Left renal cortex interstitium (tissue), 4 donors: ENCODE measurements around the gene AKTIP. TPM values are rescaled to one million over a fixed set of nuclear protein-coding genes. Genes with fewer than 3 reads are reported as not detected.
A peak's percentile ranks its signal among the peaks of the same experiment; 100 is the strongest.
"Not testable (repeated sequence)": the region's sequence is repeated elsewhere in the genome, so short reads cannot be mapped to it uniquely, and the experiment has no call there.

Source experiments
- DNase-seq, 4 donors: peaks; one replicate each; pipeline ENCODE4 v3.0.0-alpha.2; 2013; ENCODE audit warnings: low read depth in 4 of 4, low spot score in 2 of 4, missing footprints in 1 of 4
- polyA plus RNA-seq, 4 donors: library from polyadenylated mRNA; unstranded; fragments of 120-200 nt; gene quantifications; one replicate each; pipeline ENCODE4 v1.2.1, GENCODE V29; 2013; ENCODE audit not compliant: insufficient read length in 4 of 4

The AKTIP gene
- 10 to 100 TPM; 35.7 to 48.3 (median 46.0) TPM for polyA plus RNA-seq

DNA sequence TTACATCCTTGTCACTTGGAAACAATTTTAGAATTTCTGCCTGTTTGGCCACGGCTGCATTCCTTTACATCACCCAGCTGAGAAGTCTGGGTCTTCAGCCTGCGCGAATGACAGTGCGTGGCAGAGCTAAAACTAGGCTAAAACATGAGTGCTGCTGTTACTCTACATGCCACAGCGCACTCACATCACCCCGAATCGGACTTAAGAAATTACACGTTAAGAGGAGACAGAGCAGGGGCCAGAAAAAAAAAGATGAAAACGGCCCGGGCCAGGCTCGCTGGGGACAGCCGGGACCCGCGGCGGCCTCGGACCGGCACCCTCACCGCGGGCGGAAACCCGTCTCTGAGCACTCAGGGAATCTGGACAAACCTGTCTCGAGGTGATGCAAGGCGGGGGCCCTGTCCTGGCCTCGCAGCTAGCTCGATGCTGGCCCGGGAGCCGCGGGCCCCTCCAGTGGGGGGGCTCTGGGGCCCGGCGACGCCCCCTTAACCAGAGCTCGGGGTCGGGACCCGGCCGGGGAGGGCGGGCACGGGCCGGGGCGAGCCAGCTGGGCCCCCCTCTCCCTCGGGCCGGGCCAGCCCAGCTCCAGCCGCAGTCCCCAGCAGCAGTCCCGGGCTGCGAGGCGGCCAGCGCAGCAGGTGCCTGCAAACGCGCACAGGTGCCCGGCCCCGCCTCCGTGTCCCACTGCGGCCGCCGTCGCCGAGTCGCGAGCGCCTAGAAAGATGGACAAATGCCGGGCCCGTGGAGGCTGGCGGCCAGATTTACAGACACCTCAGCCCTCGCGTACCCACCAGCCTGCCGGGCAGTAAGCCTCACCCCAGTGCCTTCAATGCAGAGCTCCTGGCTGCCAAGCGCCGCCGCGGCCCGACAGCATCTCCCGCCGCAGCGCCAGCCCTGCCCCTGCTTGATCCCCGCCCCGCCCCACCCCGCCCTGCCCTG is at the start of gene AKTIP:
TSS of gene AKTIP (minus strand) at position 879 of the 939 bp plus-strand sequence. CDS start 2,950 bp downstream, outside the sequence.
- DNase-seq, result peak; percentile 7 to 53 (median 47)

DNA sequence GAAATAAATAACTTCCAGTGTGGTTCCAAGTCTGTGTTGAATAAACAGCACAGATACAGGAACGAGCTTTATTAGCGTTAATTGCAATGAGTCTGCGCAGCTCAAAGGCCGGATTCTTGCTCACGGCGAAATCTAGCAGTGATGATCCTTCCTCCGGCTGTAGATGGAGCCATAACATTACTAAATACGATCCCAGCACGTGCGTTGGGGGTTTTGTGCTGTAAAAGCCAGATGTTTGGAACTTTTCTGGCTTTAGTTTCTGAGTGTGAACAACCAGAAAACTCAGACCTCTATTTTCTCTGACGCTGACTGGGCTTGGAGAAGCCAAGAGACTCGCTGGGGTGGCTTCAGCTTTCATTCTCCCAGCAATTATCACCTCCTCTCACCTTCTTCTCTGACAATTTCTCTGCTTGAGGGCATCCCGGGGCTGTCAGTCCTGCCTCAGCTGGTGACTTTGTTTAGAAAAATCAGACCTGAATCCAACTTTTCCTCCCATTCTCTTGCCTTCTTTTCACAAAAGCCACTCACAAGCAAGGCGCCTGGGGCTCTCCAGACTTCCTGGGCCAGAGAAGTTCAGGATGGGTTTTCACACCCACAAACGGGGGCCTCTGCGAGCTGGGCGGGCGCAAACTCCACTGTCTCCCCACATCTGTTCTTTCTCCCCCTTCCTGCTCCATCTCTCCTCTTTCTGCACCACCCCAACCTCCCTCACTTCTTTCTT is 47.1 kb upstream of the AKTIP start:
- peak; percentile 58 to 82 (median 72) for DNase-seq

DNA sequence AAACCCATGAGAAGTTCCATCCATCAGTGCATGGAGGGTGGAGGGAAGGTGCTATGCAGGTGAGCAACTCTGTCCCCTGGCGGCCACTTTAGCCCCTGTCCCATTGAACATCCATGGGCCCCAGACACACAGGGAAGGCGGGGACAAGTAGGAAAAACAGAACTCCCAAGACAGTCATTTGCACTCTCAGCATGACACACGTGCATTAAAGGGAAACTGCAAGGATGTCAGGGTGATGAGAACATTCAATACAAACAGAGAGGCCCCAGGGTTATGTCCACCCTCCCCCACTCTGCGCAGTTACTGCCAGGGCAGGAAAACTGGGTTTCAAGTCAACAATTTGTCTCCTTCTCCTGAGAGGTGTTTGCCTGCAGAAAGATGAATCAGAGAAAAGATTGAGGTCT is 44.0 kb upstream of the AKTIP start:
- DNase-seq, result no peak

DNA sequence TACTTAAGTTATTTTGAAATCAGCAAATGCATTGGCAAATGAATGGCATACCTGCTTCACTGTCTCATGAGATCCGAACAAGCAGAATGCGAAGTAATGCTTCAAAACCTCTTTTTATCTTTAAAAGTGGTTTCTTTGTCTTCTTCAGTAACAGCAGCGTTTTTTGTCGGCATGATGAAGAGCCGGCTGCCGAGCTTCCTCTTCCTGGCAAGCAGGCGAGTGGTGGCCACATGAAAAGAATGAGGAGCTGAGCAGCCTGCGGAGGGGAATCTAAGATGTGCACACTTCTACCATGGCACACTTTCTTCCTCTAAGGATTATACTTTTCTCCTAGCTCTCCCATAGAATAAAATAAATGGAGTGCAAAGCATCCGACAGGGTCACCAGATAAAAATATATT is 42.4 kb upstream of the AKTIP start:
- no peak for DNase-seq

DNA sequence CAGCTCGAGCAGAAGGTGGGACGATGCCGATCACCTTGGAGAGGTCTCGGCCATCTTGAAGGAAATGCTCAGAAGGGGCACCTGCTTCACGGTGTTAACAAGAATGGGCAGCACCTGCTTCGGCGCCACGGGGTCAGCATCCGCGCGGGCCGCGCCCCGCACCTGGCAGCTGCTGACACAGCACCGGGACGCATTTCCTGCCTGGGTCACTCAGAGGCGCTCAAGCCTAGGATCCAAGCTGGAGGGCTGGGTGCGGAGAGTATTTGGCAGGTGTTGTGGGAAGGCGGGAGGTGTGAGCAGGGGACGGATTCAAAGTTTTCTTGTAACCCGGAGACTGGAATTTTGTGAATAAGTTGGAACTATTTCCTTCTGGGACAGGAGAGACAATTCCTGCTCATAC is 39.3 kb upstream of the AKTIP start:
- no peak for DNase-seq

- DNase-seq, result no peak
Measured at GRCh38 chr16:53541326-53541725, 38.3 kb upstream of the AKTIP start.

DNA sequence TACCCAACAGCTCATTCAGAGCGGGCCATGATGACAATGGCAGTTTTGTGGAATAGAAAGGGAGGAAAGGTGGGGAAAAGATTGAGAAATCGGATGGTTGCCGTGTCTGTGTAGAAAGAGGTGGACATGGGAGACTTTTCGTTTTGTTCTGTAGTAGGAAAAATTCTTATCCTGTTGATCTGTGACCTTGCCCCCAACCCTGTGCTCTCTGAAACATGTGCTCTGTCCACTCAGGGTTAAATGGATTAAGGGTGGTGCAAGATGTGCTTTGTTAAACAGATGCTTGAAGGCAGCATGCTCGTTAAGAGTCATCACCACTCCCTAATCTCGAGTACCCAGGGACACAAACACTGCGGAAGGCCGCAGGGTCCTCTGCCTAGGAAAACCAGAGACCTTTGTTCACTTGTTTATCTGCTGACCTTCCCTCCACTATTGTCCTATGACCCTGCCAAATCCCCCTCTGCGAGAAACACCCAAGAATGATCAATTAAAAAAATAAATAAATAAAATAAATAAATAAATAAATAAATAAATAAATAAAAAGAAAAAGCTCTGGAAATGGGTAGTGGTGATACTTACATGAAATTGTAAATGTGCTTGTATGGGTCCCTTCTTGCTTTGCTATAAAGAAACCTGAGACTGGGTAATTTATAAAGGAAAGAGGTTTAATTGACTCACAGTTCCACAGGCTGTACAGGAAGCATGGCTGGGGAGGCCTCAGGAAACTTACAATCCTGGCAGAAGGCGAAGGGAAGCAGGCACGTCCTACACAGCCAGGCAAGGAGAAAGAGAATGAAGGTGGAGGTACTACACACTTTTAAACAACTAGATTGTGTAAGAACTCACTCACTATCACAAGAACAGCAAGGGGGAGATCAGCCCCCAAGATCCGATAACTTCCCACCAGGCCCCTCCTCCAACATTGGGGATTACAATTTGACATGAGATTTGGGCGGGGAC is 37.0 kb upstream of the AKTIP start:
- not testable (repeated sequence) for DNase-seq

DNA sequence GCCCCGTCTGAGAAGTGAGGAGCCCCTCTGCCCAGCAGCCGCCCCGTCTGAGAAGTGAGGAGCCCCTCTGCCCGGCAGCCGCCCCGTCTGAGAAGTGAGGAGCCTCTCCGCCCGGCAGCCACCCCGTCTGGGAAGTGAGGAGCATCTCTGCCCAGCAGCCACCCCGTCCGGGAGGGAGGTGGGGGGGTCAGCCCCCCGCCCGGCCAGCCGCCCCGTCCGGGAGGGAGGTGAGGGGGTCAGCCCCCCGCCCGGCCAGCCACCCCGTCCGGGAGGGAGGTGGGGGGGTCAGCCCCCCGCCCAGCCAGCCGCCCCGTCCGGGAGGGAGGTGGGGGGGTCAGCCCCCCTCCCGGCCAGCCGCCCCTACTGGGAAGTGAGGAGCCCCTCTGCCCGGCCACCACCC is 36.3 kb upstream of the AKTIP start:
- not testable (repeated sequence) for DNase-seq

DNA sequence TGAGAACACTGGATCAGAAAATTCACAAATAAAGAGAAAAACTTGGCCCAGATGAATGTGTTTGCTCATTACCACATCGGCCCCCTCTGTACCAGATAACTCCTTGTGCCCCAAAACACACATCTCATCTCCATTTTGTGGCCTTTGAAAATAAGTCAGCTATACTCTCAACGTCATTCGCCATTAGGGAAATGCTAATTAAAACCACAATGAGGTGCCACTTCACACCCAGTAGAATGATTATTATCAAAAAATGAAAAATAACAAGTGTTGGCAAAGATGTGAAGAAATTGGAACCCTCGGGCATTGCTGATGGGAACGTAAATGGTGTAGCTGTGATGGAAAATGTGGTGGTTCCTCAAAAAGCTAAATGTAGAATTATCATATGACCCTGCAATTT is 34.6 kb upstream of the AKTIP start:
- no peak for DNase-seq

DNA sequence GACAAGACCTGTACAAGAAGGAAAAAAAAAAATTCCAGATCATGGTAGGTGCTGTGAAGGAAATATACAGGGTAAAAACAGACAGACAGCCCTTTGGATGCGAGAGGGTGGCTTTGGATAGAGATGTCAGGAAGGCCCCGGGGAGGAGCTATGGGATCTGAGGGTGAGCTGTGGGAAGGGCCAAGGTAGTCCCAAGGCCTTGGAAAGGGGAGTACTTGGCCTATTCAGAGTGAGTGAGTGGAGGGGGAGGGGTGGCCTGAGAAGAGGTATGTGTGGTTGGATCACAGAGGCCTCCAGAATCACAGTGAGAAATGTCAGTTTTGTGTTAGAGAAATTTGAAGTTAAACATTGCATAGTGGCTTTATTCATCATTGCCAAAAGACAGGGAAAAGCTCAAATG is 31.2 kb upstream of the AKTIP start:
- DNase-seq, result no peak

DNA sequence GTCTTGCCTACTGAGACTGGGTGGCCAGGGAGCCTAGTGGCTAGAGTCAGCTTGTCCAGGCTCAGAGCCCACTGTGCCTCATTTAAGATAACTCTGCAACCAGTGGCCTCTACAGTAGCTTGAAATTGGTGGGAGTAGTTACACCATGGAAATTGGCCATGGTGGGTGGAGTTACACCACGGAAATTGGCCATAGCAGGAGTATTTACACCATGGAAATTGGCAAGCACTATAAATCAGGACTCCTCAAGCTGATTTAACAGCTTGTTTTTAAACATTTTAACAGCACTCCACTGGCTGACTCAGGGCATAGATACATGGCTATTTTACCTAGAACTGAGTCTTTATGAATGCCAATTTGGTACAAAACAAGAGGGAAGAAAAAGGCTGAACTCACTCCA is 27.7 kb upstream of the AKTIP start:
- DNase-seq, result no peak

- DNase-seq, result no peak
Measured at GRCh38 chr16:53530046-53530445, 27.0 kb upstream of the AKTIP start.

GRCh38 chr16:53529513-53529912 is 26.5 kb upstream of the AKTIP start:
- DNase-seq, result no peak

- DNase-seq, result no peak
Measured at GRCh38 chr16:53528797-53529196, 25.8 kb upstream of the AKTIP start.

DNA sequence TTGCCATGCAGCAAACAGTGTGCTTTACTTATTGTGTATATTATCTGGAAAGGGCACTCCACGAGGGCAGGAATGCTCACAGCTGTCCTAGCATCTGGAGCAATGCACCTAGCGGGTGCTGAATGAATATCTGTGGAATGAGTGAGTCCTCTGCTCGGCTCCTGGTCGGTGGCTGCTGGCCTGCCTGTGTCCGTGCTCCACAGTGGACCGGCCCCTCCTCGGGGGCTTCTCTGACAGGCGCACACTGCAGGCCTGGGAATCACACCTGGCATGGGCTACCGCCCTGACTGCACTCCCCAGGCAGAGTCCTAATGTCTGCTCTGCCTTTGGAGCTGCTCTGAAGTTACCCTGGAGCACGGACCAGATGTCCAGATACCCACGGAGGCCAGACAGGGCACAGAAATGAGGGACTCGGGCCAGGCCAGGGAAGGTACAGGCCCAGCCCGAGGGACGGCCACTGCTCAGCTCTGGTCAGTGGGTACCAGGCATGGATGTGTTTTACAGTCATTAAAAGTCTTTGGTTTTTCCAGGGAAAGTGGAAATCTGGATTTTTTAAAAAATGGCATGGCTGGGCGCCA is 21.1 kb upstream of the AKTIP start:
- DNase-seq, result no peak

GRCh38 chr16:53523126-53523804 is 20.3 kb upstream of the AKTIP start:
- no peak for DNase-seq

GRCh38 chr16:53519417-53520091 is 16.5 kb upstream of the AKTIP start:
- no peak for DNase-seq

DNA sequence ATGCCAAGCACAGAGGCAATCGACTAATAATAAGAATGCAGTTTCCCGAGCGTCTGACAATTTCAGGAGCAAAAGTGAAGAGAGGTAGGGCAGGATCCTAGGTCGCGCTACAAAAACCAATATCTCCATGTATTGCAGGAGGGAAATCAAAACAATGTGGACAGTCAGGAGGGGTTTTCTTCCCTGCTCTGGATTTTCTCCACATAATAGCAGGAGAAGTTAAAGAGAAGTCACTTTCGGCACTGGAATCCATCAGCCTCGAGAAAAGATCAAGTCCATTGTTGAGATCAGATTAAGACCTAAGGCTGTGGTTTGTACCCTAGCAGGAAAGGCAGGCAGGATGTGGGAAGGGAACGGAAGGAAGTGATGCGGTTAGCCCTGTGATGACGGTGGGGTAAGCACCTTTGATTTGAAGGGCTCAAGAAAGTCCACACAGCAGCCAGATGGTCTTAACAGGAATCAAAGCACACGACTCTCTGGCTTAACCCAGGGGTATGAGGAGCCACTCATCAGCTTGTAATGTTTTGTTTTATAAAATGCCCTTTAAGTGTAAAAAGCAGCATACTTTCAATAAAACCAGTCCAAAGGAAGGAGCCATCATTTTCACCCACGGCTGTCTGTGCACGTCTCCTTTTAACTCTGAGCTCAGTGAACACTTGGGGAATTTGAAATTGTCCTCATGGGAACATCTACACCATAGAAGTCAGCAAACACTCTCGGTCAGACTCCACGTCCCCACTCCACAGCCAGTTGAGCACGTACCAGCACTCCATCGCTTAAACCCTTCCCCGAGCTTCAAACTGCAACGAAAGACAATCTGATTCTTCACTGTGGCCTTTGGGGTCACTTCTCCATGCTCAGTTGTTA is 15.8 kb upstream of the AKTIP start:
- DNase-seq, result no peak
